ENCODE results near the gene THSD1.
A peak's percentile ranks its signal among the peaks of the same experiment; 100 is the strongest.

THSD1 gene

DNA sequence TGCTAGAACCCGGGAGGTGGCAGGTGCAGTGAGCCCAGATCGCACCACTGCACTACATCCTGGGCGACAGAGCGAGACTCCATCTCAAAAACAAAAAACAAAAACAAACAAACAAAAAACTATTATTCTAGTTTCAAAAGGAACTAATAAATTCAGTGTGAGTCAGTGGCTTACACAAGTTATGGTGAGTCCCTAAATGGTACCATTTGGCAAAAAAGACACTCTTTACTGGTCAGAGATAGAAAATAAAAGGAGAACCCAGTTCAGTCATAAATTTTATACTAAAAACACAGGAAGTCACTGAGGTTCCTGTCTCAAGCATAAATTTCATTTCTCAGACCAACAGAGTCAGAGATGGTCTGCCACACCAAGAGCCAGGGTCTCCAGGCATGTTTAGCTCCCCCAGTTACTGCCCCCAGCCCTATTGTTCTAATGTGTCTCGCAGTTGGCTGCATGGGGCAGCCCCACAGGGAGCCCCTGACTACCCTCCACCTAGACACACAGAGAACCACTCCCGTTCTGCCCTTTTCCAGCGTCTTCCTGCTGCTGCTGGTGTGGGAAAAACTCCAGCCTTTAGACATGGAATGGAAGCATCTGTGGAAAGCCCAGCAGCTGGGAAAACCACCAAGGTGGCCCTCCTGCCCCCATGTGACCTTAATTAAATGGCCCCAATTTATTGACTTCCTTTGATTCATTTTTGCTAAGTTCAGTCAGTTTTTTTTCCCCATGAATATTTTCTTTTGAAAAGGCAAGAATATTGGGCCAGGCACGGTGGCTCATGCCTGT lies 12.2 kb downstream of the THSD1 start:
- H3K9me3 ChIP-seq (ENCODE audit: control insufficient read depth, insufficient read depth, low read depth, low read length) = no peaks in the 10 kb centered on the region
- ChIA-PET POLR2A (no interaction called here), CTCF (no interaction called here)

DNA sequence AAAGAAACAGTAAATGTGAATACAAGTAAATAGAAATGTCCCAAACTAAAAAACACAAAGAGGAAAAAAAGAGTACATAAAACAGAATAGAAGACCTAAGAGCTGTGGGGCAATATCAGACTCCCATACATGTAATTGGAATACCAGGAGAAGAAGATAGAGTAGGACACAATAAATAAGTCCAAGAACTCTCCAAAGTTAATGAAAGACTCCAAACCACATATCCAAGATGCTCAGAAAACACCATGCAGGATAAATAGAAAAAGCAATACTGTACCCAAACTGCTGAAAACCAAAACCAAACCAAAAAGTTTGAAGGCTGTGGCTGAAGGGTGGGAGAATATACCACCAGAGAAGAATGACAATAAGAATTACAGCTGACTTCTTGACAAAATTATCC lies 18.3 kb downstream of the THSD1 start:
- no peak overlapping the region for H3K27ac ChIP-seq (ENCODE audit: extremely low read depth, low read depth, low read length)
- TF ChIP-seq KLF9 (tag by site-specific recombination; IDR thresholded peaks at IDR 0.05; ENCODE audit: low read depth) = no peak
- no peak for TF ChIP-seq ZNF302 (tag by site-specific recombination; IDR thresholded peaks at IDR 0.05; ENCODE audit: low read depth)
- TF ChIP-seq, protein P1, sequence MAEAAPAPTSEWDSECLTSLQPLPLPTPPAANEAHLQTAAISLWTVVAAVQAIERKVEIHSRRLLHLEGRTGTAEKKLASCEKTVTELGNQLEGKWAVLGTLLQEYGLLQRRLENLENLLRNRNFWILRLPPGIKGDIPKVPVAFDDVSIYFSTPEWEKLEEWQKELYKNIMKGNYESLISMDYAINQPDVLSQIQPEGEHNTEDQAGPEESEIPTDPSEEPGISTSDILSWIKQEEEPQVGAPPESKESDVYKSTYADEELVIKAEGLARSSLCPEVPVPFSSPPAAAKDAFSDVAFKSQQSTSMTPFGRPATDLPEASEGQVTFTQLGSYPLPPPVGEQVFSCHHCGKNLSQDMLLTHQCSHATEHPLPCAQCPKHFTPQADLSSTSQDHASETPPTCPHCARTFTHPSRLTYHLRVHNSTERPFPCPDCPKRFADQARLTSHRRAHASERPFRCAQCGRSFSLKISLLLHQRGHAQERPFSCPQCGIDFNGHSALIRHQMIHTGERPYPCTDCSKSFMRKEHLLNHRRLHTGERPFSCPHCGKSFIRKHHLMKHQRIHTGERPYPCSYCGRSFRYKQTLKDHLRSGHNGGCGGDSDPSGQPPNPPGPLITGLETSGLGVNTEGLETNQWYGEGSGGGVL (tag by site-specific recombination; IDR thresholded peaks at IDR 0.05) = no peak
- no peak for TF ChIP-seq ZNF664 (tag by site-specific recombination; IDR thresholded peaks at IDR 0.05)
- no peak for TF ChIP-seq ZNF596 (tag by site-specific recombination; IDR thresholded peaks at IDR 0.05)
- peak; percentile 98 for TF ChIP-seq ZNF558 (tag by site-specific recombination; IDR thresholded peaks at IDR 0.05)
- no peak for TF ChIP-seq ZNF266 (tag by site-specific recombination; IDR thresholded peaks at IDR 0.05; ENCODE audit: low read depth)
- no peaks in the 10 kb centered on the region for H3K9me3 ChIP-seq (ENCODE audit: control insufficient read depth, insufficient read depth, low read depth, low read length)
- no peaks in the 10 kb centered on the region for H3K36me3 ChIP-seq (ENCODE audit: control insufficient read depth in 2 of 2, insufficient read depth in 1 of 2, low read length in 2 of 2)
- ChIA-PET CTCF (no interaction called here), POLR2A (no interaction called here)
- no peaks in the 10 kb centered on the region for H3K4me1 ChIP-seq (ENCODE audit: control insufficient read depth, insufficient read depth, low read length)
- H3K4me3 ChIP-seq (ENCODE audit: low read depth, low read length) = no peak overlapping the region

More for the DNA sequence above, 12.2 kb downstream of the THSD1 start:
- no peaks in the 10 kb centered on the region for H3K36me3 ChIP-seq (ENCODE audit: control insufficient read depth in 2 of 2, insufficient read depth in 1 of 2, low read length in 2 of 2)
- no peaks in the 10 kb centered on the region for H3K4me1 ChIP-seq (ENCODE audit: control insufficient read depth, insufficient read depth, low read length)
- TF ChIP-seq ZNF777 (tag by site-specific recombination; IDR thresholded peaks at IDR 0.05; ENCODE audit: borderline replicate concordance) (no peak), ZNF776 (tag by site-specific recombination; IDR thresholded peaks at IDR 0.05; ENCODE audit: borderline replicate concordance) (no peak), ZNF112 (tag by site-specific recombination; IDR thresholded peaks at IDR 0.05) (no peak), YY2 (tag by site-specific recombination; IDR thresholded peaks at IDR 0.05) (no peak), SCRT1 (tag by site-specific recombination; IDR thresholded peaks at IDR 0.05; ENCODE audit: borderline replicate concordance) (no peak), GLIS1 (tag by site-specific recombination; IDR thresholded peaks at IDR 0.05) (peak; percentile 27; the same call in 1 of the 2 replicates)
- TF ChIP-seq, protein P2, sequence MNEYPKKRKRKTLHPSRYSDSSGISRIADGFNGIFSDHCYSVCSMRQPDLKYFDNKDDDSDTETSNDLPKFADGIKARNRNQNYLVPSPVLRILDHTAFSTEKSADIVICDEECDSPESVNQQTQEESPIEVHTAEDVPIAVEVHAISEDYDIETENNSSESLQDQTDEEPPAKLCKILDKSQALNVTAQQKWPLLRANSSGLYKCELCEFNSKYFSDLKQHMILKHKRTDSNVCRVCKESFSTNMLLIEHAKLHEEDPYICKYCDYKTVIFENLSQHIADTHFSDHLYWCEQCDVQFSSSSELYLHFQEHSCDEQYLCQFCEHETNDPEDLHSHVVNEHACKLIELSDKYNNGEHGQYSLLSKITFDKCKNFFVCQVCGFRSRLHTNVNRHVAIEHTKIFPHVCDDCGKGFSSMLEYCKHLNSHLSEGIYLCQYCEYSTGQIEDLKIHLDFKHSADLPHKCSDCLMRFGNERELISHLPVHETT (tag by site-specific recombination; IDR thresholded peaks at IDR 0.05) = no peak
- TF ChIP-seq, protein P3, sequence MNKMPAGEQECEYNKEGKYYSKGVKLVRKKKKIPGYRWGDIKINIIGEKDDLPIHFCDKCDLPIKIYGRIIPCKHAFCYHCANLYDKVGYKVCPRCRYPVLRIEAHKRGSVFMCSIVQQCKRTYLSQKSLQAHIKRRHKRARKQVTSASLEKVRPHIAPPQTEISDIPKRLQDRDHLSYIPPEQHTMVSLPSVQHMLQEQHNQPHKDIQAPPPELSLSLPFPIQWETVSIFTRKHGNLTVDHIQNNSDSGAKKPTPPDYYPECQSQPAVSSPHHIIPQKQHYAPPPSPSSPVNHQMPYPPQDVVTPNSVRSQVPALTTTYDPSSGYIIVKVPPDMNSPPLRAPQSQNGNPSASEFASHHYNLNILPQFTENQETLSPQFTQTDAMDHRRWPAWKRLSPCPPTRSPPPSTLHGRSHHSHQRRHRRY (tag by site-specific recombination; IDR thresholded peaks at IDR 0.05) = no peak
- H3K27ac ChIP-seq (ENCODE audit: extremely low read depth, low read depth, low read length) = no peak overlapping the region
- H3K4me3 ChIP-seq (ENCODE audit: low read depth, low read length) = no peak overlapping the region

DNA sequence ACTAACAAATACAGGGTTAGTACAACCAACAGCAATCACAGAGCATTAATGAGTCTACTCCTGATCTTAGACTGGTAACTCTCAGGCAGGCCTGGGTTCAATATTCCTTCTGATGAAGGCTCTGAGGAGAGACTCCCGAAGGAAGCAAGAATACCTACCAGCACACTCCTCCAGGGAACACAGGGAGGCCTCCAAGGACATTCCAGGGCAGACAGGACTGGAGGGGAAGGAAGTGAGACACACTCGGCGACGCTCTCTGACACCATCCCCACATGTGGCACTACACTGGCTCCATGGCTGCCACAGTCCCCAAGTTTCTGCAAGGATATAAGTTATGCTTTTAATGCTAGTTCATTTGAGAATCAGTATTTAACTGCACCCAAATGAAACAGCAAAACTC lies 20.1 kb downstream of the THSD1 start:
- H3K36me3 ChIP-seq (ENCODE audit: control insufficient read depth in 2 of 2, insufficient read depth in 1 of 2, low read length in 2 of 2) = no peaks in the 10 kb centered on the region
- H3K4me3 ChIP-seq (ENCODE audit: low read depth, low read length) = no peak overlapping the region
- H3K4me1 ChIP-seq (ENCODE audit: control insufficient read depth, insufficient read depth, low read length) = no peaks in the 10 kb centered on the region
- CTCF ChIA-PET = interaction anchor here (1.2 kb wide), 1 partner anchor 17 kb away, joined by 3 read pairs; no protein-coding TSS in a partner anchor
- POLR2A ChIA-PET = no interaction called here
- no peaks in the 10 kb centered on the region for H3K9me3 ChIP-seq (ENCODE audit: control insufficient read depth, insufficient read depth, low read depth, low read length)
- no peak overlapping the region for H3K27ac ChIP-seq (ENCODE audit: extremely low read depth, low read depth, low read length)
- TF ChIP-seq HOXC10 (CRISPR knock-in tag; IDR thresholded peaks at IDR 0.05) (no peak), ZFP41 (tag by site-specific recombination; IDR thresholded peaks at IDR 0.05; ENCODE audit: borderline replicate concordance) (no peak), GLIS1 (tag by site-specific recombination; IDR thresholded peaks at IDR 0.05) (no peak), ZNF138 (tag by site-specific recombination; IDR thresholded peaks at IDR 0.05; ENCODE audit: borderline replicate concordance) (no peak), YY2 (tag by site-specific recombination; IDR thresholded peaks at IDR 0.05) (no peak)
- TF ChIP-seq, protein P4, sequence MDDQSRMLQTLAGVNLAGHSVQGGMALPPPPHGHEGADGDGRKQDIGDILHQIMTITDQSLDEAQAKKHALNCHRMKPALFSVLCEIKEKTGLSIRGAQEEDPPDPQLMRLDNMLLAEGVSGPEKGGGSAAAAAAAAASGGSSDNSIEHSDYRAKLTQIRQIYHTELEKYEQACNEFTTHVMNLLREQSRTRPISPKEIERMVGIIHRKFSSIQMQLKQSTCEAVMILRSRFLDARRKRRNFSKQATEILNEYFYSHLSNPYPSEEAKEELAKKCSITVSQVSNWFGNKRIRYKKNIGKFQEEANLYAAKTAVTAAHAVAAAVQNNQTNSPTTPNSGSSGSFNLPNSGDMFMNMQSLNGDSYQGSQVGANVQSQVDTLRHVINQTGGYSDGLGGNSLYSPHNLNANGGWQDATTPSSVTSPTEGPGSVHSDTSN (CRISPR knock-in tag; IDR thresholded peaks at IDR 0.05) = no peak
- TF ChIP-seq, protein P5, sequence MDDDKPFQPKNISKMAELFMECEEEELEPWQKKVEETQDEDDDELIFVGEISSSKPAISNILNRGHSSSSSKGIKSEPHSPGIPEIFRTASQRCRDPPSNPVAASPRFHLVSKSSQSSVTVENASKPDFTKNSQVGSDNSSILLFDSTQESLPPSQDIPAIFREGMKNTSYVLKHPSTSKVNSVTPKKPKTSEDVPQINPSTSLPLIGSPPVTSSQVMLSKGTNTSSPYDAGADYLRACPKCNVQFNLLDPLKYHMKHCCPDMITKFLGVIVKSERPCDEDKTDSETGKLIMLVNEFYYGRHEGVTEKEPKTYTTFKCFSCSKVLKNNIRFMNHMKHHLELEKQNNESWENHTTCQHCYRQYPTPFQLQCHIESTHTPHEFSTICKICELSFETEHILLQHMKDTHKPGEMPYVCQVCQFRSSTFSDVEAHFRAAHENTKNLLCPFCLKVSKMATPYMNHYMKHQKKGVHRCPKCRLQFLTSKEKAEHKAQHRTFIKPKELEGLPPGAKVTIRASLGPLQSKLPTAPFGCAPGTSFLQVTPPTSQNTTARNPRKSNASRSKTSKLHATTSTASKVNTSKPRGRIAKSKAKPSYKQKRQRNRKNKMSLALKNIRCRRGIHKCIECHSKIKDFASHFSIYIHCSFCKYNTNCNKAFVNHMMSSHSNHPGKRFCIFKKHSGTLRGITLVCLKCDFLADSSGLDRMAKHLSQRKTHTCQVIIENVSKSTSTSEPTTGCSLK (tag by site-specific recombination; IDR thresholded peaks at IDR 0.05) = no peak
- TF ChIP-seq, protein P6, sequence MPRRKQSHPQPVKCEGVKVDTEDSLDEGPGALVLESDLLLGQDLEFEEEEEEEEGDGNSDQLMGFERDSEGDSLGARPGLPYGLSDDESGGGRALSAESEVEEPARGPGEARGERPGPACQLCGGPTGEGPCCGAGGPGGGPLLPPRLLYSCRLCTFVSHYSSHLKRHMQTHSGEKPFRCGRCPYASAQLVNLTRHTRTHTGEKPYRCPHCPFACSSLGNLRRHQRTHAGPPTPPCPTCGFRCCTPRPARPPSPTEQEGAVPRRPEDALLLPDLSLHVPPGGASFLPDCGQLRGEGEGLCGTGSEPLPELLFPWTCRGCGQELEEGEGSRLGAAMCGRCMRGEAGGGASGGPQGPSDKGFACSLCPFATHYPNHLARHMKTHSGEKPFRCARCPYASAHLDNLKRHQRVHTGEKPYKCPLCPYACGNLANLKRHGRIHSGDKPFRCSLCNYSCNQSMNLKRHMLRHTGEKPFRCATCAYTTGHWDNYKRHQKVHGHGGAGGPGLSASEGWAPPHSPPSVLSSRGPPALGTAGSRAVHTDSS (tag by site-specific recombination; IDR thresholded peaks at IDR 0.05) = no peak

Measured in HEK293 (cell line).